HS-5 (cell line): Measurements from ENCODE around the gene EPHA6.
"Not testable (repeated sequence)": the region's sequence is repeated elsewhere in the genome, so short reads cannot be mapped to it uniquely, and the experiment has no call there.

Experiments used
- DNase-seq: peaks from one replicate; pipeline ENCODE4 v3.0.0-alpha.2; 2012; ENCODE audit warnings: low read depth

Gene EPHA6

GRCh38 chr3:97464035-97464434, 649.6 kb downstream of the EPHA6 start:
- DNase-seq, result no peak

GRCh38 chr3:97470481-97470880, 656.1 kb downstream of the EPHA6 start:
- DNase-seq, result no peak

- DNase-seq, result no peak
Observed at GRCh38 chr3:97479740-97480139, 665.3 kb downstream of the EPHA6 start.

- not testable (repeated sequence) for DNase-seq
Observed at GRCh38 chr3:97480696-97481289, 666.4 kb downstream of the EPHA6 start.

GRCh38 chr3:97481416-97481815, 667.0 kb downstream of the EPHA6 start:
- DNase-seq, result no peak

- DNase-seq, result no peak
Observed at GRCh38 chr3:97485206-97485605, 670.8 kb downstream of the EPHA6 start.

GRCh38 chr3:97487587-97487986, 673.2 kb downstream of the EPHA6 start:
- DNase-seq, result no peak

- no peak for DNase-seq
Observed at GRCh38 chr3:97488741-97489140, 674.3 kb downstream of the EPHA6 start.

- DNase-seq, result no peak
Observed at GRCh38 chr3:97495896-97496295, 681.5 kb downstream of the EPHA6 start.

GRCh38 chr3:97497138-97497537, 682.7 kb downstream of the EPHA6 start:
- DNase-seq, result no peak

GRCh38 chr3:97504463-97504862, 690.1 kb downstream of the EPHA6 start:
- DNase-seq, result no peak

GRCh38 chr3:97510795-97511194, 696.4 kb downstream of the EPHA6 start:
- DNase-seq, result no peak

GRCh38 chr3:97515076-97515475, 700.7 kb downstream of the EPHA6 start:
- DNase-seq, result no peak

- no peak for DNase-seq
Observed at GRCh38 chr3:97530691-97531090, 716.3 kb downstream of the EPHA6 start.

GRCh38 chr3:97547573-97547972, 733.2 kb downstream of the EPHA6 start:
- not testable (repeated sequence) for DNase-seq

GRCh38 chr3:97550408-97550807, 736.0 kb downstream of the EPHA6 start:
- no peak for DNase-seq

GRCh38 chr3:97552186-97552585, 737.8 kb downstream of the EPHA6 start:
- no peak for DNase-seq

- DNase-seq, result no peak
Observed at GRCh38 chr3:97575742-97576141, 761.3 kb downstream of the EPHA6 start.

- no peak for DNase-seq
Observed at GRCh38 chr3:97576221-97576620, 761.8 kb downstream of the EPHA6 start.

GRCh38 chr3:97579365-97579764, 765.0 kb downstream of the EPHA6 start:
- DNase-seq, result no peak

- DNase-seq, result no peak
Observed at GRCh38 chr3:97610626-97611025, 796.2 kb downstream of the EPHA6 start.

GRCh38 chr3:97612632-97613031, 798.2 kb downstream of the EPHA6 start:
- no peak for DNase-seq

- no peak for DNase-seq
Observed at GRCh38 chr3:97613139-97613538, 798.7 kb downstream of the EPHA6 start.

GRCh38 chr3:97620514-97620913, 806.1 kb downstream of the EPHA6 start:
- not testable (repeated sequence) for DNase-seq

GRCh38 chr3:97636465-97636864, 822.1 kb downstream of the EPHA6 start:
- no peak for DNase-seq
